HG03045 (cell line): ENCODE measurements around the gene DNM3.

Source experiments
- ATAC-seq: cut with Tn5 transposase; IDR thresholded peaks from one replicate; pipeline ENCODE4 v1.9.1; 2021; ENCODE audit warnings: mild to moderate bottlenecking, moderate library complexity; ENCODE audit not compliant: unreplicated experiment

DNM3 gene

DNA sequence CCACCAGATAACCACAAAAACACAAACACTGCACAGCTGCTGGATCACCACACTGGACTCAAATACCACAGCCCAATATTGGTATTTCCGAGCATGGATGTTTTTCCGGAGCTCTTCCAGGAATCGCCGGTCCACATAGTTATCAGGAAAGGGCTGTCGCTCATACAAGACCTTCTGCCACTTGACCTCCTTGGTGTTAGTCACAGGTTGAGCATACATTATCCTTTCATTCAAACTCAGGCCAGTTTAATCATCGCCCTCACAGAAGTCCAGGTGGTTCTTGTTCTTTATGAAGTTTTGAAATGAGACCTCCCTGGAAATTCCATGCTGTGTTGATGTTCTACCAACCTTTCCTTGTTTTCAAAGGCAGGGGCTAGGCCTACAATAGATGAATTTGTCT, 601.1 kb downstream of the DNM3 start:
- no peak for ATAC-seq

DNA sequence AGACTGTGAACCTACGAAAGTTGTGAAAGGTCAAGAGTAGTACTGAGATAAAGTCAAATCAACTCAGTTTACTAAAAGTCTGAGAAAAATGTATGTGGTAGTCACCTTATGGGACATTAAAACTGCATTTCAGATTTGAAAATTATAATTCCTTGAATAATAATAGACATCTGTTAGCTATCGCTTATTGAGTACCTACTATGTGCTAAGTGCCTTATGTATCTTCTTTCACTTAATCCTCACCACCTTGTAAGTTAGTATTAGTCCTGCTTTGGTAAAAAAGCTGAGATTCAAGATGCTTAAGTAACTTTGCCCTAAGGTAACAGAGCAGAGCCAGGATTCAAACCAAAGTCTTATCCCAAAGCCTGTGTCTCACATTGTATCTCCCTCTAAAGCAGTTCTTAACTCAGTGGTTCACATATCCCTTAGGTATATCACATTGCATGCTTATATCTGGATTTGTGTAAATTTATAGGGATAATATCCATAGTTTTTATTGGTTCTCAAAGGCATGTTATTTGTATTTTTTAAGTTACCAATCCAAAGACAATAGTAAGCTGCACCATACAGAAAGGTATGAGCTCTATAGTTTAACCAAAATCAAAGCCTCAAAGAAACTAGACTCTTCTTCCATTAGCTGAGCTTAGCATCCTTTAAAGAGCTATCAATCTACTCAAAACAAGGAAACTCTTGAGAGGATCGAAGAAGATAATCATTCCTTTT, 601.7 kb downstream of the DNM3 start:
- ATAC-seq: no peak

GRCh38 chr1:172443666-172444453, 602.6 kb downstream of the DNM3 start, which contains the start of gene PIGC:
Gene PIGC (minus strand): TSS chr1:172444069. CDS start chr1:172442622, 1,447 bp downstream.
- ATAC-seq: peak; percentile 100

- ATAC-seq: no peak
These were observed 605.2 kb downstream of the DNM3 start for GRCh38 chr1:172446547-172446946.

- ATAC-seq: no peak
These were observed 606.3 kb downstream of the DNM3 start for GRCh38 chr1:172447641-172448040.

DNA sequence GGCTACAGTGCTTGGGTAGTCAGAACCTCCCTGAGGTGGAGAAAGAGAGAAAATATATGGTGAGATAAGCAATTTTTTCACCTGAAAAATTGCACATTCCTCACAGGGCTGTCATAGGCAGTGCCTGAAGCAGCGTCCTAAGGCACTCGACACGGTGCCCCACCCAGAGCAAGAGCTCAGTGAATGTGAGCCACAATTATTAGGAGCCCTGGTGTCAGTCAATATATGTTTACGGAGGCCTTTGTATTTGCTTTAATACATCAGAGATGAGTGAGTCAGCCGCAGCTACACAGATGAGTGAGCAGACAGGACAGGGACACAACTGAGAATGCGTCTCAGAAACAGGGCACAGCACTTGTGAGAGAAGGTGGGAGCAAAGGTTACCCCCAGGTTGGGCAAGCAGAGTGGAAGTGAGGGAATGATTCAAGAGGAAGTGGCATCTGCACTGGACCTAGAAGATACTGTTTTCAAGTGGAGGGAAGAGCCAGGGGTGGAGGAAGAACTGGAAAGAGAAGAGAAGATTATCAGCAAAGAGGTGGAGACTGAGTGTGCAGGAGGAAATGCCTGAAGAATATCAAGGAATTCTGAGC, 607.8 kb downstream of the DNM3 start:
- no peak for ATAC-seq

GRCh38 chr1:172449585-172450523, 608.6 kb downstream of the DNM3 start:
- peak; percentile 82 for ATAC-seq

- ATAC-seq: no peak
These were observed 609.2 kb downstream of the DNM3 start for GRCh38 chr1:172450524-172450885.

GRCh38 chr1:172451002-172451443, 609.7 kb downstream of the DNM3 start:
- ATAC-seq: no peak

DNA sequence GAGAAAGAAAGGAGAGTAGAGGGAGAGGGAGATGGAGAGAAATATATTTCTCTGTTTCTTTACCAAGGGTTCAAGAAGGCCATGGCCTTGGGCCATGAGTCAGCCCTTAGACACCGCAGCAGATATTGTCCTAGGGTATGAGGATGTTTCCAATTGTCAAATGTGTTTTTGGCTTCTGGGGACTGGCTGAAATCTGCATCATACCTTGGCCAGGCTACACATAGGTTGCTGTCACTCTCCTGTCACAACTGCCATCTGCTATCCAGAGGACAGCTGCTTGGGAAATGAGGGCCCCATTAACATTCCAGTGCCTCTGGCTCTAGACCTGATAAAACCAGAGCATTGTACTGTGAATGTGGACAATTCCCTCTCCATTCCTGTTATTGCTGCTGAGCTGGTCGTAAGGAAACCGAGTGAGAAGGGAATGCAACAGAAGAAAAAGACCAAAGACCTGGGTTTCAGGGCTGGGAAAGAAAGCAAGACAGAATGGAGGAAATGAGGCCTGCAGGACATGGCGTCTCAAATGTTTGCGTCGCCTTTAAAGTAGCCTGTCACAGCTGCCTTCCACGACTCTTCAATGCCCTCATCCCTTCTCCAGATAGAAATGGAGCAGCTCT, 611.3 kb downstream of the DNM3 start:
- no peak for ATAC-seq

- no peak for ATAC-seq
These were observed 611.9 kb downstream of the DNM3 start for GRCh38 chr1:172453153-172453545.

- ATAC-seq: no peak
These were observed 612.3 kb downstream of the DNM3 start for GRCh38 chr1:172453607-172454006.

- ATAC-seq: no peak
These were observed 614.2 kb downstream of the DNM3 start for GRCh38 chr1:172455451-172455850.

GRCh38 chr1:172456344-172456769, 615.1 kb downstream of the DNM3 start:
- ATAC-seq: no peak

DNA sequence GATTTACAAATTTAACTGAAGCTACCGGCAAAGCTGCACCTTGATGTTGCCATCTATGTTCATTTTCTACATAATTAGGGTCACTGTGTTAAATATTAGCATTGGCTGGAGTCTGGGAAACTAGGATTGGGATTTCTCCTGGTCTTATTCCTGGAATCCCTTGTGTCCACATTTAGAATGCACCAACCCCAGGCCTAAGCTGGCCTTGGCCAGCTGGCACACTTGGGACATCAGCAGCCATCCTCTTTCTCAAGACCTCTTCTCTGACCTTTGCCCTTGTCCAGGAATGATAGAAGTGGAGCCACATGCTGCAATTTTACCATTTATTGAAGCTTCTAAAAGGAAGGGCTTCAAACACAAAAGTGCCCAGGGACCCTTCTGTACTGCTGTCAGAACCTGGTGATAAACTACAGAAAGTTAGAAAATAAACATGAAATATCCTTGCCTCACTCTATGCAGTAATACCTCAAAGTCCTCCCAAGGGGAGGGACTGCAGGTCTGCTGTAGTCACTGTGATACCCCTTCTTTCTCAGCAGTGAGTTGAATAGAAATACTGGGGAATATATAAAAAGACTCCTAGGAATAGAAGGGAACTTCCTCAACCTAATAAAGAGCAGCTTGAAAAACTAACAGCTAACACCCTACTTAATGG, 616.3 kb downstream of the DNM3 start:
- no peak for ATAC-seq

GRCh38 chr1:172460177-172460576, 618.9 kb downstream of the DNM3 start:
- no peak for ATAC-seq

GRCh38 chr1:172460887-172461315, 619.6 kb downstream of the DNM3 start:
- no peak for ATAC-seq
